IPS-18a (cell line): ENCODE results near the gene PPP1R27.
A peak's percentile ranks its signal among the peaks of the same experiment; 100 is the strongest.

ENCODE experiments used
- H3K27ac ChIP-seq: one replicate; pipeline ENCODE4 v1.5.1; 2013; ENCODE audit warnings: low read length
- H3K27me3 ChIP-seq: one replicate; pipeline ENCODE4 v1.6.1; 2013; ENCODE audit warnings: mild to moderate bottlenecking, low read length; ENCODE audit not compliant: control insufficient read depth, insufficient read depth
- H3K36me3 ChIP-seq: one replicate; pipeline ENCODE4 v1.6.1; 2013; ENCODE audit warnings: low read depth, low read length; ENCODE audit not compliant: control insufficient read depth
- H3K4me1 ChIP-seq: one replicate; pipeline ENCODE4 v1.6.1; 2013; ENCODE audit warnings: low read depth, low read length; ENCODE audit not compliant: control insufficient read depth
- H3K4me3 ChIP-seq: one replicate; pipeline ENCODE4 v1.5.1; 2013; ENCODE audit warnings: low read length
- H3K9ac ChIP-seq: one replicate; pipeline ENCODE4 v1.6.1; 2013; ENCODE audit warnings: mild to moderate bottlenecking, low read length, moderate library complexity
- H3K9me3 ChIP-seq: one replicate; pipeline ENCODE4 v1.6.1; 2013; ENCODE audit warnings: low read depth, low read length; ENCODE audit not compliant: control insufficient read depth

The PPP1R27 gene

GRCh38 chr17:81858967-81859905 lies 24.4 kb upstream of the PPP1R27 start:
- Histone ChIP-seq H3K36me3 (peaks cover 26% of the 10 kb centered on the region), H3K4me1 (peaks cover 5% of the 10 kb centered on the region), H3K9ac (peak overlapping the region; percentile 63), H3K9me3 (no peaks in the 10 kb centered on the region), H3K4me3 (peak overlapping the region; percentile 86), H3K27ac (no peak overlapping the region), H3K27me3 (no peaks in the 10 kb centered on the region)

GRCh38 chr17:81858170-81858966 lies 23.5 kb upstream of the PPP1R27 start:
- H3K4me3 ChIP-seq, result no peak overlapping the region
- no peaks in the 10 kb centered on the region for H3K27me3 ChIP-seq
- no peak overlapping the region for H3K27ac ChIP-seq
- no peak overlapping the region for H3K9ac ChIP-seq
- H3K4me1 ChIP-seq, result peaks cover 5% of the 10 kb centered on the region
- H3K9me3 ChIP-seq, result no peaks in the 10 kb centered on the region
- peaks cover 30% of the 10 kb centered on the region for H3K36me3 ChIP-seq

GRCh38 chr17:81854974-81855774 lies 20.3 kb upstream of the PPP1R27 start:
- Histone ChIP-seq H3K36me3 (peaks cover 47% of the 10 kb centered on the region), H3K4me3 (no peak overlapping the region), H3K9ac (no peak overlapping the region), H3K4me1 (peaks cover 5% of the 10 kb centered on the region), H3K27me3 (no peaks in the 10 kb centered on the region), H3K27ac (no peak overlapping the region), H3K9me3 (no peaks in the 10 kb centered on the region)

- Histone ChIP-seq H3K27ac (no peak overlapping the region), H3K4me3 (no peak overlapping the region), H3K9ac (no peak overlapping the region), H3K4me1 (no peaks in the 10 kb centered on the region), H3K27me3 (no peaks in the 10 kb centered on the region), H3K36me3 (peaks cover 43% of the 10 kb centered on the region), H3K9me3 (no peaks in the 10 kb centered on the region)
These were observed 17.4 kb upstream of the PPP1R27 start for GRCh38 chr17:81852237-81852636.

- Histone ChIP-seq H3K27me3 (no peaks in the 10 kb centered on the region), H3K9ac (no peak overlapping the region), H3K36me3 (peaks cover 52% of the 10 kb centered on the region), H3K4me1 (no peaks in the 10 kb centered on the region), H3K9me3 (no peaks in the 10 kb centered on the region), H3K27ac (no peak overlapping the region), H3K4me3 (no peak overlapping the region)
These were observed 16.6 kb upstream of the PPP1R27 start for GRCh38 chr17:81851423-81851822.

GRCh38 chr17:81849457-81849856 lies 14.6 kb upstream of the PPP1R27 start:
- H3K4me1 ChIP-seq, result no peaks in the 10 kb centered on the region
- H3K9ac ChIP-seq, result no peak overlapping the region
- peaks cover 58% of the 10 kb centered on the region for H3K36me3 ChIP-seq
- H3K27ac ChIP-seq, result no peak overlapping the region
- no peaks in the 10 kb centered on the region for H3K27me3 ChIP-seq
- no peaks in the 10 kb centered on the region for H3K9me3 ChIP-seq
- H3K4me3 ChIP-seq, result no peak overlapping the region

- peaks cover 54% of the 10 kb centered on the region for H3K36me3 ChIP-seq
- no peaks in the 10 kb centered on the region for H3K27me3 ChIP-seq
These were observed 12.2 kb upstream of the PPP1R27 start for GRCh38 chr17:81846743-81847689.

GRCh38 chr17:81845881-81846742 lies 11.3 kb upstream of the PPP1R27 start:
- H3K4me1 ChIP-seq, result no peaks in the 10 kb centered on the region
- no peak overlapping the region for H3K4me3 ChIP-seq
- H3K27ac ChIP-seq, result no peak overlapping the region
- no peaks in the 10 kb centered on the region for H3K27me3 ChIP-seq
- H3K36me3 ChIP-seq, result peaks cover 46% of the 10 kb centered on the region
- H3K9ac ChIP-seq, result no peak overlapping the region
- no peaks in the 10 kb centered on the region for H3K9me3 ChIP-seq

More at GRCh38 chr17:81846743-81847689, 12.2 kb upstream of the PPP1R27 start:
- no peak overlapping the region for H3K4me3 ChIP-seq
- H3K27ac ChIP-seq, result no peak overlapping the region
- H3K9ac ChIP-seq, result no peak overlapping the region
- H3K4me1 ChIP-seq, result no peaks in the 10 kb centered on the region
- no peaks in the 10 kb centered on the region for H3K9me3 ChIP-seq

- no peaks in the 10 kb centered on the region for H3K4me1 ChIP-seq
- no peak overlapping the region for H3K4me3 ChIP-seq
- H3K9me3 ChIP-seq, result no peaks in the 10 kb centered on the region
- H3K27ac ChIP-seq, result no peak overlapping the region
- H3K36me3 ChIP-seq, result peaks cover 46% of the 10 kb centered on the region
- no peak overlapping the region for H3K9ac ChIP-seq
- H3K27me3 ChIP-seq, result no peaks in the 10 kb centered on the region
These were observed 10.5 kb upstream of the PPP1R27 start for GRCh38 chr17:81845361-81845760.

- peaks cover 46% of the 10 kb centered on the region for H3K36me3 ChIP-seq
- H3K4me3 ChIP-seq, result no peak overlapping the region
- no peak overlapping the region for H3K27ac ChIP-seq
- H3K9ac ChIP-seq, result no peak overlapping the region
- H3K9me3 ChIP-seq, result no peaks in the 10 kb centered on the region
- no peaks in the 10 kb centered on the region for H3K4me1 ChIP-seq
- H3K27me3 ChIP-seq, result no peaks in the 10 kb centered on the region
These were observed 10.0 kb upstream of the PPP1R27 start for GRCh38 chr17:81844887-81845286.
